Activated CD4-positive, alpha-beta T cell treated with anti-CD3 and anti-CD28 coated beads, Interleukin-2, amount 10 ng/mL, durations not matched to agents 7 days and 5 days (primary cell): Measurements from ENCODE around the gene VARS2. TPM values are rescaled to one million over a fixed set of nuclear protein-coding genes. Genes with fewer than 3 reads are reported as not detected.

Source experiments
- CTCF ChIA-PET: fragments of 350-600 bp; sonication (Branson Sonifier 250); formaldehyde crosslinking; loops from one replicate; lab custom pipeline; 2021; ENCODE audit warnings: antibody characterized with exemption; lab: Charles Lee
- POLR2A ChIA-PET: fragments of 350-600 bp; sonication (Branson Sonifier 250); formaldehyde crosslinking; loops from one replicate; lab custom pipeline; 2021; ENCODE audit warnings: antibody characterized with exemption; lab: Charles Lee
- DNase-seq: peaks from one replicate; pipeline ENCODE4 v3.0.0-alpha.2; 2020
- H3K27ac Mint-ChIP-seq: one replicate; pipeline ENCODE4 v1.8.0; 2021; ENCODE audit warnings: mild to moderate bottlenecking, moderate library complexity, mixed read lengths
- H3K27me3 Mint-ChIP-seq: one replicate; pipeline ENCODE4 v1.8.0; 2021; ENCODE audit warnings: mixed read lengths
- H3K36me3 Mint-ChIP-seq: one replicate; pipeline ENCODE4 v1.8.0; 2021; ENCODE audit warnings: low read depth, mixed read lengths
- H3K4me1 Mint-ChIP-seq: one replicate; pipeline ENCODE4 v1.8.0; 2021; ENCODE audit warnings: mixed read lengths
- H3K4me3 Mint-ChIP-seq: one replicate; pipeline ENCODE4 v1.8.0; 2021; ENCODE audit warnings: mild to moderate bottlenecking, moderate library complexity, mixed read lengths
- H3K9me3 Mint-ChIP-seq: one replicate; pipeline ENCODE4 v1.8.0; 2021; ENCODE audit warnings: mixed read lengths
- total RNA-seq, 2 experiments: library from RNA; stranded (reverse); gene quantifications; one replicate each; pipeline ENCODE4 v1.2.3, GENCODE V29; 2021

The VARS2 gene
- total RNA-seq, 2 experiments from 2014 or later: 34.3 to 40.2 TPM

- H3K4me3 Mint-ChIP-seq: no peak overlapping the region
- no peaks in the 10 kb centered on the region for H3K4me1 Mint-ChIP-seq
- H3K36me3 Mint-ChIP-seq: peaks cover 20% of the 10 kb centered on the region
- no peaks in the 10 kb centered on the region for H3K27me3 Mint-ChIP-seq
- H3K27ac Mint-ChIP-seq: no peak overlapping the region
- ChIA-PET POLR2A (no interaction called here), CTCF (no interaction called here)
- no peak for DNase-seq
- H3K9me3 Mint-ChIP-seq: peaks cover 3% of the 10 kb centered on the region
Observed at GRCh38 chr6:30928677-30929076, 14.6 kb downstream of the VARS2 start.

GRCh38 chr6:30930506-30930905, 16.5 kb downstream of the VARS2 start:
- H3K27ac Mint-ChIP-seq: no peak overlapping the region

GRCh38 chr6:30931272-30931671, 17.2 kb downstream of the VARS2 start:
- H3K27me3 Mint-ChIP-seq: peaks cover 3% of the 10 kb centered on the region
- H3K4me1 Mint-ChIP-seq: no peaks in the 10 kb centered on the region
- POLR2A ChIA-PET: no interaction called here
- peaks cover 3% of the 10 kb centered on the region for H3K9me3 Mint-ChIP-seq
- no peak overlapping the region for H3K27ac Mint-ChIP-seq
- DNase-seq: no peak
- H3K36me3 Mint-ChIP-seq: peaks cover 16% of the 10 kb centered on the region
- H3K4me3 Mint-ChIP-seq: no peak overlapping the region
- CTCF ChIA-PET: interaction anchor here (0.9 to 1.1 kb wide), 3 partner anchors 9 to 17 kb away, joined by 3 to 5 read pairs (median 3); partner anchors contain the start of genes MUCL3 and VARS2

More at GRCh38 chr6:30930506-30930905, 16.5 kb downstream of the VARS2 start:
- H3K9me3 Mint-ChIP-seq: peaks cover 3% of the 10 kb centered on the region
- peaks cover 2% of the 10 kb centered on the region for H3K27me3 Mint-ChIP-seq
- H3K4me3 Mint-ChIP-seq: no peak overlapping the region
- ChIA-PET CTCF (no interaction called here), POLR2A (no interaction called here)
- no peaks in the 10 kb centered on the region for H3K4me1 Mint-ChIP-seq
- H3K36me3 Mint-ChIP-seq: peaks cover 17% of the 10 kb centered on the region
- no peak for DNase-seq

GRCh38 chr6:30931969-30932645, 18.1 kb downstream of the VARS2 start, which contains the start of gene SFTA2:
Gene SFTA2 (minus strand): TSS chr6:30932170. CDS start chr6:30932096, 74 bp downstream.
- Mint-ChIP-seq H3K36me3 (peaks cover 10% of the 10 kb centered on the region), H3K9me3 (peaks cover 3% of the 10 kb centered on the region), H3K27ac (no peak within 1 kb of the TSS), H3K27me3 (peaks cover 8% of the 10 kb centered on the region), H3K4me1 (no peaks in the 10 kb centered on the region), H3K4me3 (no peak within 1 kb of the TSS)
- ChIA-PET POLR2A (no interaction called here), CTCF (interaction anchor here (0.9 to 1.1 kb wide), 2 partner anchors 8 to 13 kb away, joined by 3 read pairs; partner anchors contain the start of gene MUCL3)
- no peak for DNase-seq

GRCh38 chr6:30932665-30933365, 18.8 kb downstream of the VARS2 start:
- no peaks in the 10 kb centered on the region for H3K4me1 Mint-ChIP-seq
- H3K4me3 Mint-ChIP-seq: no peak overlapping the region
- CTCF ChIA-PET: no interaction called here
- H3K27ac Mint-ChIP-seq: no peak overlapping the region
- peaks cover 3% of the 10 kb centered on the region for H3K9me3 Mint-ChIP-seq
- H3K36me3 Mint-ChIP-seq: peaks cover 6% of the 10 kb centered on the region
- no peak for DNase-seq
- POLR2A ChIA-PET: no interaction called here
- peaks cover 8% of the 10 kb centered on the region for H3K27me3 Mint-ChIP-seq

GRCh38 chr6:30935018-30935417, 21.0 kb downstream of the VARS2 start:
- Mint-ChIP-seq H3K27me3 (peaks cover 13% of the 10 kb centered on the region), H3K36me3 (no peaks in the 10 kb centered on the region), H3K4me3 (no peak overlapping the region), H3K4me1 (no peaks in the 10 kb centered on the region), H3K27ac (no peak overlapping the region), H3K9me3 (no peaks in the 10 kb centered on the region)
- CTCF ChIA-PET: no interaction called here
- no peak for DNase-seq
- POLR2A ChIA-PET: no interaction called here

GRCh38 chr6:30937265-30937664, 23.2 kb downstream of the VARS2 start:
- CTCF ChIA-PET: interaction anchor here (1.4 kb wide), 1 partner anchor 10 kb away, joined by 4 read pairs; no protein-coding TSS in a partner anchor

GRCh38 chr6:30938730-30939129, 24.7 kb downstream of the VARS2 start:
- Mint-ChIP-seq H3K36me3 (no peaks in the 10 kb centered on the region), H3K27ac (no peak overlapping the region), H3K4me1 (peaks cover 2% of the 10 kb centered on the region), H3K9me3 (no peaks in the 10 kb centered on the region), H3K27me3 (peaks cover 36% of the 10 kb centered on the region), H3K4me3 (no peak overlapping the region)
- POLR2A ChIA-PET: no interaction called here
- CTCF ChIA-PET: no interaction called here
- DNase-seq: no peak

More at GRCh38 chr6:30937265-30937664, 23.2 kb downstream of the VARS2 start:
- POLR2A ChIA-PET: no interaction called here
- peaks cover 23% of the 10 kb centered on the region for H3K27me3 Mint-ChIP-seq
- no peaks in the 10 kb centered on the region for H3K36me3 Mint-ChIP-seq
- H3K4me3 Mint-ChIP-seq: no peak overlapping the region
- H3K27ac Mint-ChIP-seq: no peak overlapping the region
- no peaks in the 10 kb centered on the region for H3K9me3 Mint-ChIP-seq
- H3K4me1 Mint-ChIP-seq: peaks cover 2% of the 10 kb centered on the region
- DNase-seq: no peak

GRCh38 chr6:30939473-30939872, 25.4 kb downstream of the VARS2 start:
- Mint-ChIP-seq H3K27ac (no peak overlapping the region), H3K36me3 (no peaks in the 10 kb centered on the region), H3K9me3 (no peaks in the 10 kb centered on the region), H3K4me1 (peaks cover 2% of the 10 kb centered on the region), H3K4me3 (no peak overlapping the region), H3K27me3 (peaks cover 40% of the 10 kb centered on the region)
- no peak for DNase-seq
- ChIA-PET POLR2A (no interaction called here), CTCF (interaction anchor here (1.0 kb wide), 1 partner anchor 16 kb away, joined by 3 read pairs; no protein-coding TSS in a partner anchor)

GRCh38 chr6:30940361-30940986, 26.4 kb downstream of the VARS2 start, which contains the start of gene MUCL3:
Gene MUCL3 (plus strand): TSS chr6:30940973. CDS start chr6:30941000, 27 bp downstream.
- ChIA-PET CTCF (interaction anchor here (0.6 to 1.2 kb wide), 5 partner anchors 9 to 78 kb away, joined by 3 read pairs; partner anchors contain the start of gene SFTA2), POLR2A (no interaction called here)
- H3K36me3 Mint-ChIP-seq: no peaks in the 10 kb centered on the region
- DNase-seq: no peak
- no peak within 1 kb of the TSS for H3K4me3 Mint-ChIP-seq
- H3K27me3 Mint-ChIP-seq: peaks cover 39% of the 10 kb centered on the region
- peaks cover 2% of the 10 kb centered on the region for H3K4me1 Mint-ChIP-seq
- H3K27ac Mint-ChIP-seq: no peak within 1 kb of the TSS
- H3K9me3 Mint-ChIP-seq: no peaks in the 10 kb centered on the region

- Mint-ChIP-seq H3K27me3 (peaks cover 39% of the 10 kb centered on the region), H3K4me1 (peaks cover 2% of the 10 kb centered on the region), H3K4me3 (no peak overlapping the region), H3K9me3 (no peaks in the 10 kb centered on the region), H3K36me3 (no peaks in the 10 kb centered on the region), H3K27ac (no peak overlapping the region)
- no peak for DNase-seq
- ChIA-PET CTCF (no interaction called here), POLR2A (no interaction called here)
Observed at GRCh38 chr6:30942338-30943060, 28.5 kb downstream of the VARS2 start.

GRCh38 chr6:30944051-30944450, 30.0 kb downstream of the VARS2 start:
- ChIA-PET CTCF (interaction anchor here (0.9 kb wide), 1 partner anchor 12 kb away, joined by 3 read pairs; no protein-coding TSS in a partner anchor), POLR2A (no interaction called here)
- no peak for DNase-seq
- H3K27ac Mint-ChIP-seq: no peak overlapping the region
- peaks cover 2% of the 10 kb centered on the region for H3K4me1 Mint-ChIP-seq
- no peaks in the 10 kb centered on the region for H3K36me3 Mint-ChIP-seq
- H3K9me3 Mint-ChIP-seq: no peaks in the 10 kb centered on the region
- peaks cover 49% of the 10 kb centered on the region for H3K27me3 Mint-ChIP-seq
- no peak overlapping the region for H3K4me3 Mint-ChIP-seq
